H1 (cell line): Measurements from ENCODE around the gene GALNT18. TPM values are rescaled to one million over a fixed set of nuclear protein-coding genes. Genes with fewer than 3 reads are reported as not detected.

Source experiments
- BCL11A ChIP-seq, 2 experiments: IDR thresholded peaks; one replicate each; pipeline ENCODE4 v1.6.1; 2011; ENCODE audit warnings: low read depth in 2 of 2, low read length in 2 of 2, mild to moderate bottlenecking in 2 of 2
- CHD2 ChIP-seq: IDR thresholded peaks from 2 replicates; pipeline ENCODE4 v1.6.1; 2012; ENCODE audit warnings: low read length, improper control_type of control experiment
- FOSL1 ChIP-seq: IDR thresholded peaks from 2 replicates; pipeline ENCODE4 v1.6.1; 2011; ENCODE audit warnings: mild to moderate bottlenecking, low read depth, low read length, moderate library complexity; ENCODE audit not compliant: insufficient read depth
- TBP ChIP-seq: IDR thresholded peaks from 2 replicates; pipeline ENCODE4 v1.6.1; 2011; ENCODE audit warnings: low read depth, low read length, improper control_type of control experiment
- polyA plus RNA-seq, 7 experiments: library from polyadenylated mRNA; depleted of rRNA in 3 of 7; stranded (reverse) in 5 of 7; unstranded in 2 of 7; fragments of >200 nt in 5 of 7; fragments of 200-250 nt in 2 of 7; gene quantifications; 1 replicate in 5 of 7; 2 replicates in 1 of 7; 4 replicates in 1 of 7; pipeline versions ENCODE4 v1.2.1 to v1.2.3, GENCODE V29; 2011 to 2013; ENCODE audit warnings: missing spikeins in 2 of 7, mixed read lengths in 2 of 7
- total RNA-seq: library from RNA; stranded (reverse); fragmentation: NEBNext Ultra II Directional; extraction: Animal tissue kit (Norgen Biotek cat#: 25700); gene quantifications from 2 replicates; pipeline ENCODE4 v1.2.1, GENCODE V29; 2021
- TF ChIP-seq, protein P1 (sequence below), 3 experiments: IDR thresholded peaks; 1 replicate in 2 of 3; 2 replicates in 1 of 3; pipeline versions ENCODE4 v1.5.1 to v1.6.1; 2011; ENCODE audit warnings: low read length in 3 of 3, mild to moderate bottlenecking in 3 of 3, inconsistent platforms in 2 of 3, low read depth in 1 of 3, moderate library complexity in 1 of 3; ENCODE audit not compliant: insufficient read depth in 1 of 3; ENCODE audit errors: control extremely low read depth in 1 of 3
- TF ChIP-seq, protein P2 (sequence below): fragments of 300-600 bp; sonication (generic); IDR thresholded peaks from 2 replicates; pipeline ENCODE4 v1.7.1; 2012; ENCODE audit warnings: low read length, moderate library complexity, mild to moderate bottlenecking, inconsistent platforms; ENCODE audit not compliant: insufficient replicate concordance

Gene GALNT18
- total and polyA plus RNA-seq, 2 of the 8 experiments (the other 6 are each of a cell fraction or from before 2014, with no cell fraction given), result 6.0 to 9.4 TPM

DNA sequence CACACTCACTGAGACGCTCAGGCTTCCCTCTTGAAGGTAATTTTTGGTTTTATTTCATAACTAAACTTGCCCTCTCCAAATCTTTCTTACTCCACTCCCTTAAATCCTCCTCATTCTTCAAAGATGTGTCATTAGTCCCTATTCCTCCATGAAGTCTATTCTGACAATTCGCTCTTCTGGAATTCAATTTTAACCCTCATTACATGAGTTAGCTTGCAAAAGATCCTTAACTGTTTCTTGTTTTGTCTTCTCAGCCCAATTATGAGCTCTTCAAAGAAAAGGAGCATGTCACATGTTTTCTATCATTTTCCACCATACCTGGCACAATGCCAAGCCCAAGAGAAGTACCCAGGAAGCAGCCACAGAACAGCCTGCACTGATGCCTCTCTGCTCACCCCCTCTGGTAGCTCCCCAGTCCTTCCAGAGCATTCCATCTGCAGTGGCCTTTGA, 13.0 kb downstream of the GALNT18 start (continued):
- TF ChIP-seq, protein P1, sequence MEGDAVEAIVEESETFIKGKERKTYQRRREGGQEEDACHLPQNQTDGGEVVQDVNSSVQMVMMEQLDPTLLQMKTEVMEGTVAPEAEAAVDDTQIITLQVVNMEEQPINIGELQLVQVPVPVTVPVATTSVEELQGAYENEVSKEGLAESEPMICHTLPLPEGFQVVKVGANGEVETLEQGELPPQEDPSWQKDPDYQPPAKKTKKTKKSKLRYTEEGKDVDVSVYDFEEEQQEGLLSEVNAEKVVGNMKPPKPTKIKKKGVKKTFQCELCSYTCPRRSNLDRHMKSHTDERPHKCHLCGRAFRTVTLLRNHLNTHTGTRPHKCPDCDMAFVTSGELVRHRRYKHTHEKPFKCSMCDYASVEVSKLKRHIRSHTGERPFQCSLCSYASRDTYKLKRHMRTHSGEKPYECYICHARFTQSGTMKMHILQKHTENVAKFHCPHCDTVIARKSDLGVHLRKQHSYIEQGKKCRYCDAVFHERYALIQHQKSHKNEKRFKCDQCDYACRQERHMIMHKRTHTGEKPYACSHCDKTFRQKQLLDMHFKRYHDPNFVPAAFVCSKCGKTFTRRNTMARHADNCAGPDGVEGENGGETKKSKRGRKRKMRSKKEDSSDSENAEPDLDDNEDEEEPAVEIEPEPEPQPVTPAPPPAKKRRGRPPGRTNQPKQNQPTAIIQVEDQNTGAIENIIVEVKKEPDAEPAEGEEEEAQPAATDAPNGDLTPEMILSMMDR (IDR thresholded peaks at IDR 0.05; ENCODE audit: control extremely low read depth in 1 of 3, insufficient read depth in 1 of 3, low read depth in 1 of 3, low read length in 3 of 3), result no peak
- TF ChIP-seq CHD2 (no peak), TBP (no peak), BCL11A (IDR thresholded peaks at IDR 0.05; ENCODE audit: low read depth in 2 of 2, low read length in 2 of 2) (no peak), FOSL1 (no peak)
- TF ChIP-seq, protein P2, sequence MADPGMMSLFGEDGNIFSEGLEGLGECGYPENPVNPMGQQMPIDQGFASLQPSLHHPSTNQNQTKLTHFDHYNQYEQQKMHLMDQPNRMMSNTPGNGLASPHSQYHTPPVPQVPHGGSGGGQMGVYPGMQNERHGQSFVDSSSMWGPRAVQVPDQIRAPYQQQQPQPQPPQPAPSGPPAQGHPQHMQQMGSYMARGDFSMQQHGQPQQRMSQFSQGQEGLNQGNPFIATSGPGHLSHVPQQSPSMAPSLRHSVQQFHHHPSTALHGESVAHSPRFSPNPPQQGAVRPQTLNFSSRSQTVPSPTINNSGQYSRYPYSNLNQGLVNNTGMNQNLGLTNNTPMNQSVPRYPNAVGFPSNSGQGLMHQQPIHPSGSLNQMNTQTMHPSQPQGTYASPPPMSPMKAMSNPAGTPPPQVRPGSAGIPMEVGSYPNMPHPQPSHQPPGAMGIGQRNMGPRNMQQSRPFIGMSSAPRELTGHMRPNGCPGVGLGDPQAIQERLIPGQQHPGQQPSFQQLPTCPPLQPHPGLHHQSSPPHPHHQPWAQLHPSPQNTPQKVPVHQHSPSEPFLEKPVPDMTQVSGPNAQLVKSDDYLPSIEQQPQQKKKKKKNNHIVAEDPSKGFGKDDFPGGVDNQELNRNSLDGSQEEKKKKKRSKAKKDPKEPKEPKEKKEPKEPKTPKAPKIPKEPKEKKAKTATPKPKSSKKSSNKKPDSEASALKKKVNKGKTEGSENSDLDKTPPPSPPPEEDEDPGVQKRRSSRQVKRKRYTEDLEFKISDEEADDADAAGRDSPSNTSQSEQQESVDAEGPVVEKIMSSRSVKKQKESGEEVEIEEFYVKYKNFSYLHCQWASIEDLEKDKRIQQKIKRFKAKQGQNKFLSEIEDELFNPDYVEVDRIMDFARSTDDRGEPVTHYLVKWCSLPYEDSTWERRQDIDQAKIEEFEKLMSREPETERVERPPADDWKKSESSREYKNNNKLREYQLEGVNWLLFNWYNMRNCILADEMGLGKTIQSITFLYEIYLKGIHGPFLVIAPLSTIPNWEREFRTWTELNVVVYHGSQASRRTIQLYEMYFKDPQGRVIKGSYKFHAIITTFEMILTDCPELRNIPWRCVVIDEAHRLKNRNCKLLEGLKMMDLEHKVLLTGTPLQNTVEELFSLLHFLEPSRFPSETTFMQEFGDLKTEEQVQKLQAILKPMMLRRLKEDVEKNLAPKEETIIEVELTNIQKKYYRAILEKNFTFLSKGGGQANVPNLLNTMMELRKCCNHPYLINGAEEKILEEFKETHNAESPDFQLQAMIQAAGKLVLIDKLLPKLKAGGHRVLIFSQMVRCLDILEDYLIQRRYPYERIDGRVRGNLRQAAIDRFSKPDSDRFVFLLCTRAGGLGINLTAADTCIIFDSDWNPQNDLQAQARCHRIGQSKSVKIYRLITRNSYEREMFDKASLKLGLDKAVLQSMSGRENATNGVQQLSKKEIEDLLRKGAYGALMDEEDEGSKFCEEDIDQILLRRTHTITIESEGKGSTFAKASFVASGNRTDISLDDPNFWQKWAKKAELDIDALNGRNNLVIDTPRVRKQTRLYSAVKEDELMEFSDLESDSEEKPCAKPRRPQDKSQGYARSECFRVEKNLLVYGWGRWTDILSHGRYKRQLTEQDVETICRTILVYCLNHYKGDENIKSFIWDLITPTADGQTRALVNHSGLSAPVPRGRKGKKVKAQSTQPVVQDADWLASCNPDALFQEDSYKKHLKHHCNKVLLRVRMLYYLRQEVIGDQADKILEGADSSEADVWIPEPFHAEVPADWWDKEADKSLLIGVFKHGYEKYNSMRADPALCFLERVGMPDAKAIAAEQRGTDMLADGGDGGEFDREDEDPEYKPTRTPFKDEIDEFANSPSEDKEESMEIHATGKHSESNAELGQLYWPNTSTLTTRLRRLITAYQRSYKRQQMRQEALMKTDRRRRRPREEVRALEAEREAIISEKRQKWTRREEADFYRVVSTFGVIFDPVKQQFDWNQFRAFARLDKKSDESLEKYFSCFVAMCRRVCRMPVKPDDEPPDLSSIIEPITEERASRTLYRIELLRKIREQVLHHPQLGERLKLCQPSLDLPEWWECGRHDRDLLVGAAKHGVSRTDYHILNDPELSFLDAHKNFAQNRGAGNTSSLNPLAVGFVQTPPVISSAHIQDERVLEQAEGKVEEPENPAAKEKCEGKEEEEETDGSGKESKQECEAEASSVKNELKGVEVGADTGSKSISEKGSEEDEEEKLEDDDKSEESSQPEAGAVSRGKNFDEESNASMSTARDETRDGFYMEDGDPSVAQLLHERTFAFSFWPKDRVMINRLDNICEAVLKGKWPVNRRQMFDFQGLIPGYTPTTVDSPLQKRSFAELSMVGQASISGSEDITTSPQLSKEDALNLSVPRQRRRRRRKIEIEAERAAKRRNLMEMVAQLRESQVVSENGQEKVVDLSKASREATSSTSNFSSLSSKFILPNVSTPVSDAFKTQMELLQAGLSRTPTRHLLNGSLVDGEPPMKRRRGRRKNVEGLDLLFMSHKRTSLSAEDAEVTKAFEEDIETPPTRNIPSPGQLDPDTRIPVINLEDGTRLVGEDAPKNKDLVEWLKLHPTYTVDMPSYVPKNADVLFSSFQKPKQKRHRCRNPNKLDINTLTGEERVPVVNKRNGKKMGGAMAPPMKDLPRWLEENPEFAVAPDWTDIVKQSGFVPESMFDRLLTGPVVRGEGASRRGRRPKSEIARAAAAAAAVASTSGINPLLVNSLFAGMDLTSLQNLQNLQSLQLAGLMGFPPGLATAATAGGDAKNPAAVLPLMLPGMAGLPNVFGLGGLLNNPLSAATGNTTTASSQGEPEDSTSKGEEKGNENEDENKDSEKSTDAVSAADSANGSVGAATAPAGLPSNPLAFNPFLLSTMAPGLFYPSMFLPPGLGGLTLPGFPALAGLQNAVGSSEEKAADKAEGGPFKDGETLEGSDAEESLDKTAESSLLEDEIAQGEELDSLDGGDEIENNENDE, result no peak
